Placental epithelial cell (primary cell): ENCODE data around the gene EFCAB9. TPM values are rescaled to one million over a fixed set of nuclear protein-coding genes. Genes with fewer than 3 reads are reported as not detected.

ENCODE experiments used
- small RNA-seq: library from RNA; depleted of rRNA; stranded (forward); fragments of <200 nt; gene quantifications from one replicate; pipeline ENCODE3, GENCODE V24; 2012
- total RNA-seq: library from RNA; depleted of rRNA; stranded (reverse); fragments of >200 nt; gene quantifications from 2 replicates; pipeline ENCODE4 v1.2.3, GENCODE V29; 2012

The EFCAB9 gene
- not detected in 2 replicates for total RNA-seq

DNA sequence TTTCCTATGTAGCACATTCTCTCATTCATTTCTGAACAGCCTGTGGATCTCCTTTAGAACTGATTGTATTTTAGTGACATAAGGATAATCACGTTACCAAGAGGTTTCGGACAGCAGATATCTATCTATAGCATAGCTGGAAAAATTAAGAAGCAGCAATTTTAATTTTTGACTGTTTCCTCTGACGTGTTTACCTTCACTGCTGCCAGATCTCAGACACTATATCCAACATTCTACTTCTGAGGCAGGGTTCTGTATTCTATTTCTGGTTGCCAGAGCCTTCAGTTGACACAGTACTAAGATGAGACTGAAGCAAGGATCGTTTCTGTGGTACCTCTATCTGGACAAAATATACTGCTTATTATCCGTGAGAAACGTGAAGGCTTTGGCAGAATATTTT is at the start of gene EFCAB9:
Gene EFCAB9 (plus strand): TSS at position 301 of the 400 bp plus-strand sequence. CDS start 1 bp downstream, at position 302.

DNA sequence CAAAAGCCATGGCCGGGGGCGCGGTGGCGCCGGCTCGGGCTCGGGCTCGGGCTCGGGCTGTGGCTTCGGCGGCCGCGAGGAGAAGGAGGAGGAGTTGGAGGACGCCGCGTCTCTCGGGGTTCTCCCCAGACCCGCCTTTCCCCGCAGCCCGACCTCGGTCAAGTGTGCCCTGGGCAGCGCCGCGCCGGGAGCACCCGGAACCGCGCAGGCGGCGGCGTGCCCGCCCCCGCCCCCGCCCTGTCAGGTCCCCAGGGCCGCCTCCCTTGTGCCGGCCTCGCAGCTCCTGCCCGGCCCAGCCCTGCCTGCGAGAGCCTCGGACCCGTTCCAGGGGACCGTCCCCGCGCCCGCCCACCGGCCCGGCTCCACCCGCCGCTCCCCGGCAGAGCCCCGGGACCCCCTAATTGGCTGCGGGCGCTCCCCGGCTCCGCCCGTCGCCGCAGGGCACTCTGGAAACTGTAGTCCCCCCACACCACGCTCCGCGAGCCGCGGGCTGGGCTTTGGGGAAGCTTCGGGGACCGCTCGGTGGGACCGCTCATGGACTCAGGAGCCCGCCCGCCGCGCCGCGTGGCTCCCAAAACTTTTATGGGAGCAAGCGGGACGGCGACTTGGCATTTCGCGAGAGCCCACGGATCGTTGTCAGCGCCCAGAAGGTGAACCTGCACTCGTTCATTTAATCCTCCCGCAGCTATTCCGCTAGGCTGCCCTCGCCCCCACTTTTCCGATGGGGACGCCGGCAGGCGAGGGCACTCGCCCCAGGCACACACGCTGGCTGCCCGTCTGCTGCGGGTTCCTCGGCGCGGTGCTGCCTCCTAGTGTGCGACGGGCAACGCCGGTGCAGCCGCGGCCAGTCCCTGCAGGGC is 5.7 kb upstream of the EFCAB9 start, which contains the start of gene STK10:
Gene STK10 (minus strand): TSS at position 192 of the 860 bp plus-strand sequence. CDS start 182 bp downstream, at position 10.

Small RNAs within 50 kb of the gene (small RNA-seq; reads per million reads assigned to genes)
- not detected for gene RF00191

Other genes starting within 250 kb of the EFCAB9 start
- 54.6 and 59.6 TPM in 2 replicates for gene FBXW11, start 187.5 kb upstream of the EFCAB9 start, total RNA-seq
- 43.6 and 74.0 TPM in 2 replicates for gene STK10, start 5.9 kb upstream of the EFCAB9 start, total RNA-seq
- gene UBTD2, start 89.6 kb downstream of the EFCAB9 start, total RNA-seq, result 33.8 and 50.0 TPM in 2 replicates